DMS 273 (cell line): ENCODE results near the gene OR5M3.
A peak's percentile ranks its signal among the peaks of the same experiment; 100 is the strongest.

Experiments
- DNase-seq: peaks from one replicate; lab custom pipeline; 2025; ENCODE audit not compliant: unreplicated experiment; lab: John Stamatoyannopoulos, UW

OR5M3 gene

GRCh38 chr11:56473252-56473651 is at the start of gene OR5M3:
Gene OR5M3, minus strand, starts transcription at chr11:56473352. Its CDS starts 2,855 bp downstream, at chr11:56470497.
- no peak for DNase-seq

- DNase-seq: peak; percentile 1
These were observed 48.9 kb upstream of the OR5M3 start for GRCh38 chr11:56522008-56522407.

- DNase-seq: no peak
These were observed 40.1 kb upstream of the OR5M3 start for GRCh38 chr11:56513280-56513679.

- DNase-seq: no peak
These were observed 36.3 kb upstream of the OR5M3 start for GRCh38 chr11:56509439-56509838.

GRCh38 chr11:56497010-56497409 is 23.9 kb upstream of the OR5M3 start:
- no peak for DNase-seq

GRCh38 chr11:56495117-56495516 is 22.0 kb upstream of the OR5M3 start:
- no peak for DNase-seq

GRCh38 chr11:56491270-56491669 is 18.1 kb upstream of the OR5M3 start, which contains the start of gene OR5M8:
Gene OR5M8, minus strand, starts transcription at chr11:56491370. Its CDS starts 0 bp downstream, at chr11:56491370.
- no peak for DNase-seq

- DNase-seq: no peak
These were observed 13.6 kb upstream of the OR5M3 start for GRCh38 chr11:56486801-56487200.

- no peak for DNase-seq
These were observed 1.6 kb upstream of the OR5M3 start for GRCh38 chr11:56474729-56475235.

GRCh38 chr11:56457076-56457475 is 16.1 kb downstream of the OR5M3 start:
- DNase-seq: no peak

GRCh38 chr11:56453521-56453920 is 19.6 kb downstream of the OR5M3 start:
- DNase-seq: no peak
